H9 (cell line): ENCODE data around the gene INO80B. TPM values are rescaled to one million over a fixed set of nuclear protein-coding genes. Genes with fewer than 3 reads are reported as not detected.
A peak's percentile ranks its signal among the peaks of the same experiment; 100 is the strongest.

ENCODE experiments used
- DNase-seq: peaks from one replicate; pipeline ENCODE4 v3.0.0-alpha.2; 2017
- H2AFZ ChIP-seq: one replicate; pipeline ENCODE4 v1.6.1; 2013; ENCODE audit warnings: mild to moderate bottlenecking, low read length, control low read depth, moderate library complexity
- H2AK5ac ChIP-seq: 2 replicates; pipeline ENCODE4 v1.6.1; 2013; ENCODE audit warnings: low read length, control low read depth, mixed read lengths; ENCODE audit not compliant: insufficient read length
- H2BK120ac ChIP-seq: one replicate; pipeline ENCODE4 v1.6.1; 2013; ENCODE audit warnings: low read depth, mild to moderate bottlenecking, low read length, control low read depth, inconsistent platforms; ENCODE audit not compliant: poor library complexity, severe bottlenecking
- H2BK12ac ChIP-seq: 2 replicates; pipeline ENCODE4 v1.6.1; 2013; ENCODE audit warnings: low read length, control low read depth, mixed read lengths, low read depth; ENCODE audit not compliant: insufficient read length
- H2BK15ac ChIP-seq: 2 replicates; pipeline ENCODE4 v1.6.1; 2013; ENCODE audit warnings: low read depth, low read length, control low read depth
- H2BK20ac ChIP-seq: one replicate; pipeline ENCODE4 v1.6.1; 2013; ENCODE audit warnings: low read depth, mild to moderate bottlenecking, low read length, control low read depth, inconsistent platforms; ENCODE audit not compliant: poor library complexity, severe bottlenecking
- H2BK5ac ChIP-seq: 2 replicates; pipeline ENCODE4 v1.6.1; 2013; ENCODE audit warnings: low read length, control low read depth, mixed read lengths; ENCODE audit not compliant: insufficient read length
- H3K14ac ChIP-seq: 2 replicates; pipeline ENCODE4 v1.6.1; 2013; ENCODE audit warnings: low read length, control low read depth; ENCODE audit not compliant: insufficient read depth
- H3K18ac ChIP-seq: 2 replicates; pipeline ENCODE4 v1.6.1; 2013; ENCODE audit warnings: low read depth, mild to moderate bottlenecking, mixed read lengths, low read length, control low read depth; ENCODE audit not compliant: insufficient read length
- H3K23ac ChIP-seq: 2 replicates; pipeline ENCODE4 v1.6.1; 2013; ENCODE audit warnings: low read length, control low read depth, mixed read lengths, low read depth; ENCODE audit not compliant: insufficient read length
- H3K23me2 ChIP-seq: 2 replicates; pipeline ENCODE4 v1.6.1; 2013; ENCODE audit warnings: low read depth, mild to moderate bottlenecking, mixed read lengths, low read length, control low read depth; ENCODE audit not compliant: insufficient read length, poor library complexity, severe bottlenecking
- H3K27ac ChIP-seq: 2 replicates; pipeline ENCODE4 v1.5.1; 2013; ENCODE audit warnings: low read length, control low read depth, mixed read lengths, low read depth; ENCODE audit not compliant: insufficient read length
- H3K27me3 ChIP-seq: 2 replicates; pipeline ENCODE4 v1.6.1; 2013; ENCODE audit warnings: low read length, control low read depth, inconsistent platforms; ENCODE audit not compliant: insufficient read depth
- H3K4ac ChIP-seq: 2 replicates; pipeline ENCODE4 v1.6.1; 2013; ENCODE audit warnings: low read depth, mild to moderate bottlenecking, control low read depth, inconsistent platforms, low read length, moderate library complexity
- H3K4me1 ChIP-seq: 2 replicates; pipeline ENCODE4 v1.6.1; 2013; ENCODE audit warnings: low read length, control low read depth, inconsistent platforms; ENCODE audit not compliant: insufficient read depth
- H3K4me2 ChIP-seq: 2 replicates; pipeline ENCODE4 v1.6.1; 2013; ENCODE audit warnings: low read length, control low read depth, mixed read lengths; ENCODE audit not compliant: insufficient read length, insufficient read depth
- H3K56ac ChIP-seq: 2 replicates; pipeline ENCODE4 v1.6.1; 2013; ENCODE audit warnings: low read depth, mild to moderate bottlenecking, mixed read lengths, low read length, control low read depth; ENCODE audit not compliant: insufficient read length
- H3K79me1 ChIP-seq: 2 replicates; pipeline ENCODE4 v1.6.1; 2013; ENCODE audit warnings: low read depth, mild to moderate bottlenecking, moderate library complexity, low read length, control low read depth, inconsistent platforms; ENCODE audit not compliant: insufficient read depth, poor library complexity, severe bottlenecking
- H3K79me2 ChIP-seq: 2 replicates; pipeline ENCODE4 v1.6.1; 2013; ENCODE audit warnings: low read length, control low read depth, inconsistent platforms; ENCODE audit not compliant: insufficient read depth
- H3K9ac ChIP-seq: 2 replicates; pipeline ENCODE4 v1.6.1; 2013; ENCODE audit warnings: low read length, control low read depth, mixed read lengths; ENCODE audit not compliant: insufficient read length; ENCODE audit errors: extremely low read depth
- H3K9me3 ChIP-seq: one replicate; pipeline ENCODE4 v1.6.1; 2013; ENCODE audit warnings: low read depth, low read length, inconsistent platforms; ENCODE audit not compliant: control insufficient read depth
- H3T11ph ChIP-seq: one replicate; pipeline ENCODE4 v1.6.1; 2013; ENCODE audit warnings: mild to moderate bottlenecking, low read length, control low read depth, inconsistent platforms
- H4K20me1 ChIP-seq: one replicate; pipeline ENCODE4 v1.6.1; 2013; ENCODE audit not compliant: control insufficient read depth, insufficient read length, insufficient read depth
- H4K5ac ChIP-seq: 2 replicates; pipeline ENCODE4 v1.6.1; 2013; ENCODE audit warnings: low read depth, mild to moderate bottlenecking, mixed read lengths, low read length, control low read depth; ENCODE audit not compliant: insufficient read length
- H4K8ac ChIP-seq: replicated peaks from 2 replicates; pipeline ENCODE4 v1.6.1; 2013; ENCODE audit warnings: low read length, control low read depth, mixed read lengths, low read depth; ENCODE audit not compliant: insufficient read length
- H4K91ac ChIP-seq: 2 replicates; pipeline ENCODE4 v1.6.1; 2013; ENCODE audit warnings: low read depth, mild to moderate bottlenecking, moderate library complexity, mixed read lengths, low read length, control low read depth; ENCODE audit not compliant: insufficient read length
- H3K27ac Mint-ChIP-seq, 3 experiments: 2 replicates in 2 of 3; 3 replicates in 1 of 3; pipeline ENCODE4 v1.8.0; 2020 to 2021; ENCODE audit warnings: mixed read lengths in 3 of 3, mild to moderate bottlenecking in 1 of 3, moderate library complexity in 1 of 3
- H3K27me3 Mint-ChIP-seq: 2 replicates; pipeline ENCODE4 v1.8.0; 2021; ENCODE audit warnings: low read depth, mild to moderate bottlenecking, moderate library complexity, mixed read lengths
- H3K36me3 Mint-ChIP-seq, 3 experiments: 2 replicates in 2 of 3; 3 replicates in 1 of 3; pipeline ENCODE4 v1.8.0; 2020 to 2021; ENCODE audit warnings: low read depth in 3 of 3, mixed read lengths in 3 of 3; ENCODE audit not compliant: insufficient read depth in 1 of 3
- H3K4me1 Mint-ChIP-seq, 2 experiments: 2 replicates each; pipeline ENCODE4 v1.8.0; 2020; ENCODE audit warnings: mixed read lengths in 2 of 2
- H3K4me3 Mint-ChIP-seq, 2 experiments: 2 replicates in 1 of 2; 3 replicates in 1 of 2; pipeline ENCODE4 v1.8.0; 2020 to 2021; ENCODE audit warnings: mild to moderate bottlenecking in 2 of 2, mixed read lengths in 2 of 2, moderate library complexity in 1 of 2
- H3K9me3 Mint-ChIP-seq, 2 experiments: 2 replicates in 1 of 2; 3 replicates in 1 of 2; pipeline ENCODE4 v1.8.0; 2020; ENCODE audit warnings: mild to moderate bottlenecking in 2 of 2, mixed read lengths in 2 of 2, moderate library complexity in 1 of 2
- WGBS: extraction: QIAGEN DNeasy Blood & Tissue Kit; methylation state at CpG from one replicate; pipeline ENCODE4 v1.1.7; 2013; ENCODE audit warnings: missing lambda C conversion rate, low lambda C conversion rate, mixed read lengths; ENCODE audit not compliant: insufficient read length; ENCODE audit errors: extremely low coverage; 5-methylcytosine and 5-hydroxymethylcytosine counted together
- total RNA-seq: library from RNA; stranded (reverse); gene quantifications from 2 replicates; pipeline ENCODE4 v1.2.1, GENCODE V29; 2021
- TF ChIP-seq, protein P1 (sequence below): fragments of 200-600 bp; sonication (generic); conservative IDR thresholded peaks from 3 replicates; pipeline ENCODE4 v1.8.0; 2021; ENCODE audit warnings: antibody characterized with exemption, mild to moderate bottlenecking

Gene INO80B
- total RNA-seq, 1 experiment from 2014 or later = 17.6 TPM

- H3K79me1 ChIP-seq = no peaks in the 10 kb centered on the region
- H3K36me3 Mint-ChIP-seq = peaks cover 17 to 46% (median 42%) of the 10 kb centered on the region in 3 experiments
- H4K5ac ChIP-seq = no peak overlapping the region
- no peak overlapping the region for H3K56ac ChIP-seq
- peaks cover 11 to 14% of the 10 kb centered on the region in 2 experiments for H3K4me1 Mint-ChIP-seq
- peaks cover 9% of the 10 kb centered on the region for H3K23me2 ChIP-seq
- no peak overlapping the region for H3K14ac ChIP-seq
- no peak overlapping the region for H3K27ac ChIP-seq
- no peak overlapping the region for H2BK20ac ChIP-seq
- H3K27ac Mint-ChIP-seq = no peak overlapping the region
- H4K91ac ChIP-seq = no peak overlapping the region
- H3K4me2 ChIP-seq = no peak overlapping the region
- H2BK12ac ChIP-seq = no peak overlapping the region
- H2BK5ac ChIP-seq = no peak overlapping the region
- H3K18ac ChIP-seq = no peak overlapping the region
- H2BK15ac ChIP-seq = no peak overlapping the region
- H3K79me2 ChIP-seq = no peaks in the 10 kb centered on the region
- H3K23ac ChIP-seq = no peak overlapping the region
- no peak overlapping the region for H3K9ac ChIP-seq
- H3K27me3 ChIP-seq = no peaks in the 10 kb centered on the region
- H2AFZ ChIP-seq = no peak overlapping the region
- TF ChIP-seq, protein P1, sequence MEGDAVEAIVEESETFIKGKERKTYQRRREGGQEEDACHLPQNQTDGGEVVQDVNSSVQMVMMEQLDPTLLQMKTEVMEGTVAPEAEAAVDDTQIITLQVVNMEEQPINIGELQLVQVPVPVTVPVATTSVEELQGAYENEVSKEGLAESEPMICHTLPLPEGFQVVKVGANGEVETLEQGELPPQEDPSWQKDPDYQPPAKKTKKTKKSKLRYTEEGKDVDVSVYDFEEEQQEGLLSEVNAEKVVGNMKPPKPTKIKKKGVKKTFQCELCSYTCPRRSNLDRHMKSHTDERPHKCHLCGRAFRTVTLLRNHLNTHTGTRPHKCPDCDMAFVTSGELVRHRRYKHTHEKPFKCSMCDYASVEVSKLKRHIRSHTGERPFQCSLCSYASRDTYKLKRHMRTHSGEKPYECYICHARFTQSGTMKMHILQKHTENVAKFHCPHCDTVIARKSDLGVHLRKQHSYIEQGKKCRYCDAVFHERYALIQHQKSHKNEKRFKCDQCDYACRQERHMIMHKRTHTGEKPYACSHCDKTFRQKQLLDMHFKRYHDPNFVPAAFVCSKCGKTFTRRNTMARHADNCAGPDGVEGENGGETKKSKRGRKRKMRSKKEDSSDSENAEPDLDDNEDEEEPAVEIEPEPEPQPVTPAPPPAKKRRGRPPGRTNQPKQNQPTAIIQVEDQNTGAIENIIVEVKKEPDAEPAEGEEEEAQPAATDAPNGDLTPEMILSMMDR = no peak
- peaks cover 25% of the 10 kb centered on the region for H3K27me3 Mint-ChIP-seq
- H4K20me1 ChIP-seq = no peaks in the 10 kb centered on the region
- H2BK120ac ChIP-seq = no peak overlapping the region
- H3K4me1 ChIP-seq = no peaks in the 10 kb centered on the region
- DNase-seq = no peak
- no peaks in the 10 kb centered on the region; a peak in 1 of 5 replicates for H3K9me3 Mint-ChIP-seq
- H3T11ph ChIP-seq = no peak overlapping the region
- no peak overlapping the region for H2AK5ac ChIP-seq
- H4K8ac ChIP-seq = no peak overlapping the region
- H3K9me3 ChIP-seq = no peaks in the 10 kb centered on the region
- peak overlapping the region; percentile 94 to 98; a peak in 3 of 5 replicates for H3K4me3 Mint-ChIP-seq
- H3K4ac ChIP-seq = no peak overlapping the region
- no CpG with 5 or more reads among the region's 9 CpGs for WGBS
Measured at GRCh38 chr2:74423231-74424095, 31.4 kb upstream of the INO80B start.
